GM12874 (cell line): ENCODE results near the gene SH3BGRL.

Source experiments
- CTCF ChIP-seq: IDR thresholded peaks from 2 replicates; pipeline ENCODE4 v1.5.1; 2011; ENCODE audit warnings: low read depth, mild to moderate bottlenecking, control low read depth, low read length, moderate library complexity; ENCODE audit not compliant: insufficient read depth

The SH3BGRL gene

GRCh38 chrX:81201671-81202455 is at the start of gene SH3BGRL, which contains the start of gene HMGN5:
Gene SH3BGRL, plus strand, starts transcription at chrX:81202102. Its CDS starts 99 bp downstream, at chrX:81202201.
Gene HMGN5, minus strand, starts transcription at chrX:81201913. Its CDS starts 80,364 bp downstream, at chrX:81121549.
- no peak for TF ChIP-seq CTCF

DNA sequence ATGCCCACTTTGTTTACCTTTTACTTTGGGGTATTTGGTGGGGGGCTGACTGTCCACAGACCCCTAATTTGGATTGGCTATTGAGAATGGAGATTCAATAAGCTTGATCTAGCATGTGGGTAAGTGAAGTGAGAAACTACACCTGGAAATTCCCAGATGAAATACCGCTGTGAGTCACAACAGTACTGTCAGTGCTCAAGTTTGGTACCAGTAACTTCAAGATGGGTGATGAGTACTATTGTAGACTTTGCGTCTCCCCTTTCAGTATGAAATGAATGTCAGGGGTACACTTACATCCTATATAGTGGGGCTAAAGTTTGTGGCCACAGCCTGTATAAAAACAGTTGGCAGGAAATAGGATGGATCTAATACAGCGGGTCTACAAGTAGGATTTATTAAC is 33.5 kb upstream of the SH3BGRL start:
- TF ChIP-seq CTCF: no peak

DNA sequence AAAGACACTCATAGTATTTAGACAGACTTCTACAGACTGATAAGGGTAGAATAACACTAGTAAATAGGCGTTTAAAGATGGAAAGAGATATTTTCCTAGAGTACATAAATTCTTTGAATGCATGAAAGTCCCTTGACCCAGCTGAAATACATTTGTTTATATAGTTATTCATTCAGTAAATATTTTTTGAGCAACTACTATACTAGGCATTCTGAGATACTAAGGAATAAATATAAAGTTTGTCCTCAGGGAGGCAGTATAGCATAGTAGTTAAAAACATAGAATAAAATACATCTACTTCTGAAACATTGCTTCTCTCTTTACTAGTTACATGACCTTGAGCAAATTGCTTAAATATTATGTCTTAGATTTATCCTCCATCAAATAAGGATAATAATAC is 27.6 kb upstream of the SH3BGRL start:
- TF ChIP-seq CTCF: no peak

DNA sequence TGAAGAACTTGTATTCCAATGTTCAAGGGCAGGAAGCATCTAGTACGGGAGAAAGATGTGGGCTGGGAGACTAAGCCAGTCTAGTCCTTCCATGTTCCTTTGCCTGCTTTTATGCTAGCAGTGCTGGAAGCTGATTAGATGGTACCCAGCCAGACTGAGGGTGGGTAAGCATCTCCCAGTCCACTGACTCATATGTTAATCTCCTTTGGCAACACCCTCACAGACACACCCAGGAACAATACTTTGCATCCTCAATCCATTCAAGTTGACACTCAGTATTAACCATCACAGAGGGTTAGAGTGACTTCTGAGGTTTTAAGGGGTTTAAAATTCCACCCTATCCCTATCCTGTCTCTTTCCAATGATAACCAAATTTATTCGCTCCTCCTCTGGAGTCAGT is 6.6 kb upstream of the SH3BGRL start:
- TF ChIP-seq CTCF: no peak

DNA sequence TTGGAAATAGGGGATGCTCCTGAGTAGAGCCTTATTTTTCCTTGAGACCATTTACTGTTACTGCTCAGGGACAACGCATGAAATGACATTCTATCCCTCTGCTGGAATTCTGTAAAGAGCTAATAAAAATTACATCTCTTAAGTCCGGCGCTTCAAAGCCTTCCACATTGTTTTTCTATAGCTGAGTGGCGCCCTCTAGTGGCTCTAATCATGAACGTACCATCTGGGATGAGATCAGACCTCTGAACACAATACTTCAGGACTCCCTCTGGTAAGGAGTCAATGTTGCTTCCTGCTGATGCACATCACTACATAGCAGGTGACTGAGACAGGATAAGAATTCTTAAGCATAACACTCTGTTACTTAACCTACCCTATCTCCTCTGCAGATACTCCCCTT is 6.2 kb upstream of the SH3BGRL start:
- peak; percentile 38; the same call in 1 of the 2 replicates for TF ChIP-seq CTCF

- TF ChIP-seq CTCF: no peak
Observed at GRCh38 chrX:81201071-81201470, 831 bp upstream of the SH3BGRL start.

GRCh38 chrX:81202456-81202819 is 536 bp downstream of the SH3BGRL start:
- TF ChIP-seq CTCF: no peak

GRCh38 chrX:81202943-81203342 is 1.0 kb downstream of the SH3BGRL start:
- no peak for TF ChIP-seq CTCF
